WI38 (cell line): ENCODE measurements around the gene KPNA2.
A peak's percentile ranks its signal among the peaks of the same experiment; 100 is the strongest.

Experiments
- H3K4me3 ChIP-seq: 2 replicates; pipeline ENCODE4 v1.5.1; 2011; ENCODE audit warnings: low read depth, mild to moderate bottlenecking, control low read depth, low read length
- TF ChIP-seq, protein P1 (sequence below): IDR thresholded peaks from 2 replicates; pipeline ENCODE4 v1.5.1; 2012; ENCODE audit warnings: low read depth, mild to moderate bottlenecking, control low read depth, low read length

KPNA2 gene

DNA sequence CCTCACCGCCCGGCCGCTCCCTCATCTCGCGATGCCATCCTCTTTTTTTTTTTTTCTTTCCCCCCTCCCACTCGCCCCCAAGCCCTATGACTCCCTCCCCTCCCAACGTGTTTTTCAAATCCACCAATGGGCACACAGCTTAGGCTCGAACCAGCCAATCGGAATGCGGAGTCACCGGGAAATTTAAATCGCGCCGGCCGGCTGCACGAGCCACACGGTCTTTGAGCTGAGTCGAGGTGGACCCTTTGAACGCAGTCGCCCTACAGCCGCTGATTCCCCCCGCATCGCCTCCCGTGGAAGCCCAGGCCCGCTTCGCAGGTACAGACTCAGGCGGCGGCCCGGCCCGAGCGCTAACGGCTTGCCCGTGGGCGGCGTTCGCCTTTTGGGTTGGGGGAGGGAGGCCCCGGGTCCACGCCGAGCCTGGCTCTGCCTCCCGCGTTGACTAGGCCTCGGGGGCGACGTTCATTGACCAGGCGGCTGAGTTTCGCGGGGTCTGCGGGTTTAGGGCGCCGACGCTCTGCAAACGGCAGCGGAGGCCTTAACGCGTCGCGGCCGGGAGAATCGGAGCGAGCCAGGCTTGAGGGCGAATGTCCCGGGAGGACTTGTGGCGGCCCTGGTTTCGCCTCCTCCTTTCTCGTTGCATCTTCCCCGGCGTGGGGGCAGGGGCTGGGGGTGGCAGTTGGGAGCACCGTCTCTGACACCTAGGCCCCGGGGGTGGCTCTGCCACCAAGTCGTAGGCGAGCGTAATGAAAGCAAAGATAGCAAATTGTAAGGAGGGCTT lies at the start of gene KPNA2:
KPNA2 (plus strand) TSS at position 213 of the 781 bp plus-strand sequence. CDS start 1,398 bp downstream, outside the sequence.
- TF ChIP-seq, protein P1, sequence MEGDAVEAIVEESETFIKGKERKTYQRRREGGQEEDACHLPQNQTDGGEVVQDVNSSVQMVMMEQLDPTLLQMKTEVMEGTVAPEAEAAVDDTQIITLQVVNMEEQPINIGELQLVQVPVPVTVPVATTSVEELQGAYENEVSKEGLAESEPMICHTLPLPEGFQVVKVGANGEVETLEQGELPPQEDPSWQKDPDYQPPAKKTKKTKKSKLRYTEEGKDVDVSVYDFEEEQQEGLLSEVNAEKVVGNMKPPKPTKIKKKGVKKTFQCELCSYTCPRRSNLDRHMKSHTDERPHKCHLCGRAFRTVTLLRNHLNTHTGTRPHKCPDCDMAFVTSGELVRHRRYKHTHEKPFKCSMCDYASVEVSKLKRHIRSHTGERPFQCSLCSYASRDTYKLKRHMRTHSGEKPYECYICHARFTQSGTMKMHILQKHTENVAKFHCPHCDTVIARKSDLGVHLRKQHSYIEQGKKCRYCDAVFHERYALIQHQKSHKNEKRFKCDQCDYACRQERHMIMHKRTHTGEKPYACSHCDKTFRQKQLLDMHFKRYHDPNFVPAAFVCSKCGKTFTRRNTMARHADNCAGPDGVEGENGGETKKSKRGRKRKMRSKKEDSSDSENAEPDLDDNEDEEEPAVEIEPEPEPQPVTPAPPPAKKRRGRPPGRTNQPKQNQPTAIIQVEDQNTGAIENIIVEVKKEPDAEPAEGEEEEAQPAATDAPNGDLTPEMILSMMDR: no peak
- H3K4me3 ChIP-seq: peak within 1 kb of the TSS; percentile 95

DNA sequence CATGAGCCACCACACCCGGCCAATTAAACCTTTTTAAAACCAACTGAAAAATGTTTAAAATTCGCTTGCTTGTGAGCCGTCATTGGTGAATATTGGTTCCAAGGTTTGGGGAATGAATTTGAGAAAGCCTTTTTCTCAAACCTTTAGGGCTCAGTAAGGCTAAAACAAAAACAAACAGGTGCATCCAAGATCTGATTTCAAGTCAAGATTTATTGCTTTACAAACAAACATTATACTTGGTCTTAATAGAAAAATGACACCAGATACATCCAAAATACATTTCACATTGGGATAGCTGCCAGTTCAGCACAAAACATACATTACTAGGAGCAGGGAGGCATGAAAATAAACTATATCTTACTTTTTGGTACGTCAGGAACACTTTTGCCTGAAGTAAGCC lies 44.6 kb upstream of the KPNA2 start:
- no peak overlapping the region for H3K4me3 ChIP-seq
- TF ChIP-seq, protein P1: no peak

DNA sequence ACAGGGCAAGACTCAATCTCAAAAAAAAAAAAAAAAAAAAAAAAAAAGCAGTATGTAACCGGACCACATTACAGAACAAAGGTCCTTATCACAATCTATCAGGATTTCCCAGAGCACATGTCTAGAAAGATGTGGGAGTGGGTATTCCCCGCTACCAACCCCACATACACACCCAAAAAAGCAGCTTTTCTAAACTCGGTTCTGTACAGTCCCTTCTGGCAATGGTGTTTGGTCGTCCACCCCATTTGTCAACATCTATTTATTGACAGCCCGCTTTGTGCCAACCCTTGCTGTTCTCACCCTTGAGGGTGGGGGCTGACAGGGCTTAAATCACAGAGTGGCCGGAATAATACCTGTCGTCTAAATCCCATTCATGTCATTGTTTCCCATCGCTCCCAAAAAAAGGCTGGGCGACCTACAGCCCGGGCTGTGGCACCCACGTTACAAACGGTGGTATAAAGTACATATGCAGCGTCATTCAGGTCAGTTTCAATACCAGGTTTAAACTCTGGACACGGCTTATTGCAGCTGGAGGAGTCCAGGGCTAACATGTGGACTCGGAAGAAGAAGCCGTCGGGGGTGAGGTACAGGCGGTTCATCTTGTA lies 42.9 kb upstream of the KPNA2 start:
- peak overlapping the region; percentile 64 for H3K4me3 ChIP-seq
- TF ChIP-seq, protein P1: no peak

DNA sequence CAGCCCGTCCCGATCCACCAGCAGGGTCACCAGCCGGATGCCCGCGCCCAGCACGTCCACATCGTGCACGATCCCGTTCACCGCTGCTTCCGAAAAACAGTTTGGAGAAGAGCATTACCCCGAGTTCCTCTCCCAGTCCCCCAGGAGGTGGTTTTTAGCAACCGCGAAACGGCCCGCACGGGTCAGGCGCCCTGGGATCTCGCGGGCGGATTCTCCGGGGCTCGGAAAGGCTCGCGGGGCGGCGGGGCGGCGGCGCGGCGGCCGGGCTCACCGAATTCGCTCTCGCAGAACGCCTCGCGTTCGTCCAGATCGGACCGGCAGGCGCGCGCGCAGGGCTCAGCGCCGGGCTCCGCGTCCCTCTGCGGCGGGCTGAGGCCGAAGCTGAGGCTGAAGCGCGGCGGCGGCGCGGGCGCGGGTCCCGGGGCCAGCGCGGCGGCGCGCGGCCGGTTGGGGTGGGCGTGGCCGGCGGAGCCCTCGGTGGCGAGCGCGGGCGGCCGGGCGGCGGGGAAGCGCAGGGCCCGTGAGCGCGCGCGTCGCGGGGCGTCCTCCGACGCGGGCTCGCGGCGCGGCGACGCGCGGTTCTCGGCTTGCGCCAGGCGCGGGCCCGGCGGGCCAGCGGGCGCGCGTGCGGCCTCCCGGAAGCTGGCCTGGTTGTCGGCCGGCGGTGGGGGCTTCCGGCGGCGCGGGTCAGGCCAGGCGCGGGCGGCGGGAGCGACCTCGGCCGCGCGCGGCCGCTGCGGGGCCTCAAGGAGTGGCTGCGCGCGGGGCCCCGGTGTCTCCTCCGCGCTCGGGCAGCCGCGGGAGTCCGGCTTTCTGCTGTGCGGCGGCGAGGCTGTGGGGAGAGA lies 42.2 kb upstream of the KPNA2 start:
- H3K4me3 ChIP-seq: peak overlapping the region; percentile 71
- TF ChIP-seq, protein P1: no peak

DNA sequence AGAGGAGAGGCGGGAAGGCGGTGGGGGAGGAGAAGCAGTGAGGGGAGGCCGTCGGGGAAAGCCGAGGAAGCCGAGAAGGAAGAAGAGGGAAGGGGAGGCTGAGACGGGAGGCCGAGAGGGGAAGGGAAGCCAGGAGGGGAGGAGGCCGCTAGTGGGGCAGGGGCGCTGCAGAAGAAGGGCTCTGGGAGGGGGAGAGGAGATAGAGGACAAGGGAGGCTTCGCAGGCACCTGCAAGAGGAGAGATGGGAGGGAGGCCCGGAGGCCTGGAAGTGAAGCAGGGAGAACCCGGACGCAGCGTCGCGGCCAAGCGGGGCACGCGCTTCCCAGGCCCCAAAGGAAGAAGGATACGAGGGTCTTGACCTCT lies 41.6 kb upstream of the KPNA2 start:
- TF ChIP-seq, protein P1: no peak

DNA sequence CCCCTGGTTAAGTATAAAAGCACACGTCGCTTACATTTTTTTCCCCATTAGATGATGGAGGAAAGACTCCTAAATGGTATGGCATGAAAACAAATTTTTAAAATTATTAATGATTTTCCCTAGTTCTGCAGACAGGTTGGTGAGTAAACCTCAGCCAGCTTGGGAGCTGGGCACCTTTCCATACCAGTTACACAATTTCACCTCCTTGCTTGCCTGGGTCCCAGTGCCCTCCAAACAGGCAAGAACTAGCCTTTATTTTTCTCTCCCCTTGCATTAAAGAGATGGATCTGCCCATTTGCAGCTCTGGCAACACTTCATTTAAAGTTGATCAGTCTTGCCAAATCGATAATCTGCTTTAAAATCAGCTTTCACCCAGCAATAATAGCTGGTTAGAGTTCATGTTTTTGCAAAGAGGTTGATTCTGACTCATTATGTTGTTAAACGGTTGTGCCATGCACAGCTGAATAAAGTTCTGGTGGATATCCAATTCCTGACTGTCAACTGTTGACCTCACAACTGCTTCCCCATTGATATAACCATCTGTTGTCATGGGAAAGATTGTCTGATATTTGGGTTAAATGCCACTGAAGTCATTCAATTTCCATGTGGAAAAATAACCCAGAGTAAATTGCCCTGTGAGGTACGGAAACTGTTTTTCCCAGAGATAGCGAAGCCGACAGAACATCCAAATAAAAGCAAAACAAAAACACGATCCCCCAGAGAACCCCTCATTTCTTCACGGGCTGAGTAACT lies 40.5 kb upstream of the KPNA2 start:
- TF ChIP-seq, protein P1: no peak
- peak overlapping the region; percentile 55 for H3K4me3 ChIP-seq

More for the DNA sequence above, 41.6 kb upstream of the KPNA2 start:
- peak overlapping the region; percentile 71 for H3K4me3 ChIP-seq
